Activated naive CD4-positive, alpha-beta T cell treated with anti-CD3 and anti-CD28 coated beads, Interleukin-2, amount 50 U/mL, for 24 hours (primary cell): ENCODE data around the gene ZHX3.

ENCODE experiments used
- H3K27ac Mint-ChIP-seq: one replicate; pipeline ENCODE4 v1.8.0; 2021; ENCODE audit warnings: mild to moderate bottlenecking, mixed read lengths
- H3K27me3 Mint-ChIP-seq: one replicate; pipeline ENCODE4 v1.8.0; 2021; ENCODE audit warnings: mixed read lengths
- H3K36me3 Mint-ChIP-seq: one replicate; pipeline ENCODE4 v1.8.0; 2021; ENCODE audit warnings: mixed read lengths
- H3K4me1 Mint-ChIP-seq: one replicate; pipeline ENCODE4 v1.8.0; 2021; ENCODE audit warnings: mixed read lengths
- H3K4me3 Mint-ChIP-seq: one replicate; pipeline ENCODE4 v1.8.0; 2021; ENCODE audit warnings: mild to moderate bottlenecking, mixed read lengths
- H3K9me3 Mint-ChIP-seq: one replicate; pipeline ENCODE4 v1.8.0; 2021; ENCODE audit warnings: mixed read lengths

Gene ZHX3

GRCh38 chr20:41152108-41152757, 165.3 kb downstream of the ZHX3 start:
- H3K36me3 Mint-ChIP-seq, result peaks cover 4% of the 10 kb centered on the region
- peaks cover 99% of the 10 kb centered on the region for H3K4me1 Mint-ChIP-seq
- H3K9me3 Mint-ChIP-seq, result no peaks in the 10 kb centered on the region
- no peak overlapping the region for H3K4me3 Mint-ChIP-seq
- H3K27ac Mint-ChIP-seq, result peak overlapping the region; percentile 93
- H3K27me3 Mint-ChIP-seq, result no peaks in the 10 kb centered on the region

- H3K36me3 Mint-ChIP-seq, result peaks cover 6% of the 10 kb centered on the region
- H3K27me3 Mint-ChIP-seq, result no peaks in the 10 kb centered on the region
- peak overlapping the region; percentile 36 for H3K4me3 Mint-ChIP-seq
- peaks cover 99% of the 10 kb centered on the region for H3K4me1 Mint-ChIP-seq
- H3K9me3 Mint-ChIP-seq, result no peaks in the 10 kb centered on the region
- peak overlapping the region; percentile 97 for H3K27ac Mint-ChIP-seq
Observed at GRCh38 chr20:41151134-41151869, 166.2 kb downstream of the ZHX3 start.

- Mint-ChIP-seq H3K27me3 (no peaks in the 10 kb centered on the region), H3K36me3 (peaks cover 6% of the 10 kb centered on the region), H3K4me3 (peak overlapping the region; percentile 8), H3K27ac (peak overlapping the region; percentile 97), H3K9me3 (no peaks in the 10 kb centered on the region), H3K4me1 (peaks cover 99% of the 10 kb centered on the region)
Observed at GRCh38 chr20:41150664-41151063, 166.9 kb downstream of the ZHX3 start.

- H3K4me3 Mint-ChIP-seq, result peak overlapping the region; percentile 1
- peak overlapping the region; percentile 91 for H3K27ac Mint-ChIP-seq
Observed at GRCh38 chr20:41148942-41149341, 168.6 kb downstream of the ZHX3 start.

GRCh38 chr20:41147767-41148191, 169.8 kb downstream of the ZHX3 start:
- H3K4me3 Mint-ChIP-seq, result peak overlapping the region; percentile 26
- H3K36me3 Mint-ChIP-seq, result peaks cover 3% of the 10 kb centered on the region
- peak overlapping the region; percentile 91 for H3K27ac Mint-ChIP-seq
- no peaks in the 10 kb centered on the region for H3K27me3 Mint-ChIP-seq
- H3K9me3 Mint-ChIP-seq, result no peaks in the 10 kb centered on the region
- H3K4me1 Mint-ChIP-seq, result peaks cover 100% of the 10 kb centered on the region

More at GRCh38 chr20:41148942-41149341, 168.6 kb downstream of the ZHX3 start:
- peaks cover 99% of the 10 kb centered on the region for H3K4me1 Mint-ChIP-seq
- H3K27me3 Mint-ChIP-seq, result no peaks in the 10 kb centered on the region
- peaks cover 5% of the 10 kb centered on the region for H3K36me3 Mint-ChIP-seq
- no peaks in the 10 kb centered on the region for H3K9me3 Mint-ChIP-seq

- Mint-ChIP-seq H3K4me1 (peaks cover 100% of the 10 kb centered on the region), H3K36me3 (peaks cover 3% of the 10 kb centered on the region), H3K27me3 (no peaks in the 10 kb centered on the region), H3K4me3 (peak overlapping the region; percentile 11), H3K27ac (peak overlapping the region; percentile 82), H3K9me3 (no peaks in the 10 kb centered on the region)
Observed at GRCh38 chr20:41145821-41146620, 171.5 kb downstream of the ZHX3 start.

GRCh38 chr20:41145317-41145716, 172.2 kb downstream of the ZHX3 start:
- Mint-ChIP-seq H3K36me3 (peaks cover 3% of the 10 kb centered on the region), H3K27me3 (no peaks in the 10 kb centered on the region), H3K27ac (peak overlapping the region; percentile 93), H3K4me3 (peak overlapping the region; percentile 47), H3K9me3 (no peaks in the 10 kb centered on the region), H3K4me1 (peaks cover 100% of the 10 kb centered on the region)

GRCh38 chr20:41143354-41143753, 174.2 kb downstream of the ZHX3 start:
- H3K4me1 Mint-ChIP-seq, result peaks cover 99% of the 10 kb centered on the region
- H3K9me3 Mint-ChIP-seq, result no peaks in the 10 kb centered on the region
- peak overlapping the region; percentile 90 for H3K4me3 Mint-ChIP-seq
- peak overlapping the region; percentile 100 for H3K27ac Mint-ChIP-seq
- peaks cover 2% of the 10 kb centered on the region for H3K36me3 Mint-ChIP-seq
- H3K27me3 Mint-ChIP-seq, result no peaks in the 10 kb centered on the region

- H3K36me3 Mint-ChIP-seq, result peaks cover 2% of the 10 kb centered on the region
- H3K9me3 Mint-ChIP-seq, result no peaks in the 10 kb centered on the region
- H3K4me3 Mint-ChIP-seq, result peak overlapping the region; percentile 90
- H3K4me1 Mint-ChIP-seq, result peaks cover 95% of the 10 kb centered on the region
- H3K27ac Mint-ChIP-seq, result peak overlapping the region; percentile 100
- no peaks in the 10 kb centered on the region for H3K27me3 Mint-ChIP-seq
Observed at GRCh38 chr20:41142919-41143318, 174.6 kb downstream of the ZHX3 start.

- Mint-ChIP-seq H3K27me3 (no peaks in the 10 kb centered on the region), H3K4me1 (peaks cover 88% of the 10 kb centered on the region), H3K9me3 (no peaks in the 10 kb centered on the region), H3K27ac (peak overlapping the region; percentile 100), H3K36me3 (peaks cover 2% of the 10 kb centered on the region), H3K4me3 (peak overlapping the region; percentile 90)
Observed at GRCh38 chr20:41142245-41142644, 175.3 kb downstream of the ZHX3 start.

GRCh38 chr20:41141153-41141815, 176.2 kb downstream of the ZHX3 start:
- Mint-ChIP-seq H3K36me3 (no peaks in the 10 kb centered on the region), H3K9me3 (no peaks in the 10 kb centered on the region), H3K4me3 (peak overlapping the region; percentile 90), H3K27ac (peak overlapping the region; percentile 100), H3K4me1 (peaks cover 80% of the 10 kb centered on the region), H3K27me3 (no peaks in the 10 kb centered on the region)

GRCh38 chr20:41140226-41141133, 177.1 kb downstream of the ZHX3 start:
- H3K9me3 Mint-ChIP-seq, result no peaks in the 10 kb centered on the region
- no peaks in the 10 kb centered on the region for H3K27me3 Mint-ChIP-seq
- H3K4me3 Mint-ChIP-seq, result peak overlapping the region; percentile 90
- peaks cover 80% of the 10 kb centered on the region for H3K4me1 Mint-ChIP-seq
- peak overlapping the region; percentile 100 for H3K27ac Mint-ChIP-seq
- H3K36me3 Mint-ChIP-seq, result no peaks in the 10 kb centered on the region

- H3K27ac Mint-ChIP-seq, result peak overlapping the region; percentile 100
- H3K9me3 Mint-ChIP-seq, result no peaks in the 10 kb centered on the region
- peak overlapping the region; percentile 90 for H3K4me3 Mint-ChIP-seq
- no peaks in the 10 kb centered on the region for H3K36me3 Mint-ChIP-seq
- H3K4me1 Mint-ChIP-seq, result peaks cover 80% of the 10 kb centered on the region
- H3K27me3 Mint-ChIP-seq, result no peaks in the 10 kb centered on the region
Observed at GRCh38 chr20:41139227-41140093, 178.1 kb downstream of the ZHX3 start.
